GM19328 (cell line): ENCODE measurements around the gene GNAI2.
"Not testable (repeated sequence)": the region's sequence is repeated elsewhere in the genome, so short reads cannot be mapped to it uniquely, and the experiment has no call there.

ENCODE experiments used
- ATAC-seq: cut with Tn5 transposase; IDR thresholded peaks from one replicate; pipeline ENCODE4 v1.9.1; 2021; ENCODE audit warnings: mild to moderate bottlenecking, moderate library complexity; ENCODE audit not compliant: unreplicated experiment

Gene GNAI2

DNA sequence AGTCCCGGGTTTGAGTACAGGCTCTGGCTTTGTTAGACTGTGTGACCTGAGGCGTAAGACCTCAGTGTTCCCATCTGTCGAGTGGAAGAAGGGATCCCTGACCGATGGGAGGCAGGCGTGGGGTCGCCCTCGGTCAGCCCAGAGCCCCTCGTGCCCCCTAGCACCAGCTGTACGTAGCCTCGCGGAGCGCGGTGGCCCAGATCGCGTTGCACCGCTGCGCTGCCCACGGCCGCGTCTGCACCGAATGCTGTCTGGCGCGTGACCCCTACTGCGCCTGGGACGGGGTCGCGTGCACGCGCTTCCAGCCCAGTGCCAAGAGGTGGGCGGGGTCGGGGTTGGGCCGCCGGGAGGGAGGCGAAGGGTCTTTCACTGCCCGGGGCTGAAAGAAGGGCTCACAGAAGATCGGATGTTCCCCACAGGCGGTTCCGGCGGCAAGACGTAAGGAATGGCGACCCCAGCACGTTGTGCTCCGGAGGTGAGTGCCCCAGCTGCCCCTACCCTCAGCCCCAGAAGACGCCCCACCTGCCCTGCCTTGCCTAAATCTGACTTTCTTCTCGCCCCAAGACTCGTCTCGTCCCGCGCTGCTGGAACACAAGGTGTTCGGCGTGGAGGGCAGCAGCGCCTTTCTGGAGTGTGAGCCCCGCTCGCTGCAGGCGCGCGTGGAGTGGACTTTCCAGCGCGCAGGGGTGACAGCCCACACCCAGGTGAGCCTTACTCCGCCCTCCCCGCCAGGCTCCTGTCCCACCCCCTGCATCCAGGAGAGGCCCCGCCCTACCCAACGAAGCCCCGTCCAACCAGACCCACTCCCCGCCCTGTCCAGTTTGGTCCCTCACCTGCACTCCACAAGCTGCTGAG lies 39.4 kb downstream of the GNAI2 start:
- ATAC-seq = no peak

DNA sequence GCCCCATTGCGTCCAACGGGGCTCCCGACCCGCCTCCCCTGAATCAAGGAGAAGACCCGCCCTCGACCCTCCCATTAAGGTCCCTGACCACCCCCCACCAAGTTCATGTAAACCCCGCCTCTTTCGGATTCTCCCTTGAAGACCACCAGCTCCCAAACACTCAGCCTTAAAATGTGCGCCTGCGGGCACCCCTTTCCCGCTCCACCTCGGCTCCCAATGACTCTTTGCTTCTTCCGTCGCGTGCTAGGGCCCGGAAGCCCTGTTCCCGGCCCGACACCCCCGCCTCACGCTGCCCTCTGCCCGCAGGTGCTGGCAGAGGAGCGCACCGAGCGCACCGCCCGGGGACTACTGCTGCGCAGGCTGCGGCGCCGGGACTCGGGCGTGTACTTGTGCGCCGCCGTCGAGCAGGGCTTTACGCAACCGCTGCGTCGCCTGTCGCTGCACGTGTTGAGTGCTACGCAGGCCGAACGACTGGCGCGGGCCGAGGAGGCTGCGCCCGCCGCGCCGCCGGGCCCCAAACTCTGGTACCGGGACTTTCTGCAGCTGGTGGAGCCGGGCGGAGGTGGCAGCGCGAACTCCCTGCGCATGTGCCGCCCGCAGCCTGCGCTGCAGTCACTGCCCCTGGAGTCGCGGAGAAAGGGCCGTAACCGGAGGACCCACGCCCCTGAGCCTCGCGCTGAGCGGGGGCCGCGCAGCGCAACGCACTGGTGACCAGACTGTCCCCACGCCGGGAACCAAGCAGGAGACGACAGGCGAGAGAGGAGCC lies 40.2 kb downstream of the GNAI2 start:
- ATAC-seq = no peak

DNA sequence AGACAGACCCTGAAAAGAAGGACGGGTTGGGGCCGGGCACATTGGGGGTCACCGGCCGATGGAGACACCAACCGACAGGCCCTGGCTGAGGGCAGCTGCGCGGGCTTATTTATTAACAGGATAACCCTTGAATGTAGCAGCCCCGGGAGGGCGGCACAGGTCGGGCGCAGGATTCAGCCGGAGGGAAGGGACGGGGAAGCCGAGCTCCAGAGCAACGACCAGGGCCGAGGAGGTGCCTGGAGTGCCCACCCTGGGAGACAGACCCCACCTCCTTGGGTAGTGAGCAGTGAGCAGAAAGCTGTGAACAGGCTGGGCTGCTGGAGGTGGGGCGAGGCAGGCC lies 40.7 kb downstream of the GNAI2 start:
- no peak for ATAC-seq

DNA sequence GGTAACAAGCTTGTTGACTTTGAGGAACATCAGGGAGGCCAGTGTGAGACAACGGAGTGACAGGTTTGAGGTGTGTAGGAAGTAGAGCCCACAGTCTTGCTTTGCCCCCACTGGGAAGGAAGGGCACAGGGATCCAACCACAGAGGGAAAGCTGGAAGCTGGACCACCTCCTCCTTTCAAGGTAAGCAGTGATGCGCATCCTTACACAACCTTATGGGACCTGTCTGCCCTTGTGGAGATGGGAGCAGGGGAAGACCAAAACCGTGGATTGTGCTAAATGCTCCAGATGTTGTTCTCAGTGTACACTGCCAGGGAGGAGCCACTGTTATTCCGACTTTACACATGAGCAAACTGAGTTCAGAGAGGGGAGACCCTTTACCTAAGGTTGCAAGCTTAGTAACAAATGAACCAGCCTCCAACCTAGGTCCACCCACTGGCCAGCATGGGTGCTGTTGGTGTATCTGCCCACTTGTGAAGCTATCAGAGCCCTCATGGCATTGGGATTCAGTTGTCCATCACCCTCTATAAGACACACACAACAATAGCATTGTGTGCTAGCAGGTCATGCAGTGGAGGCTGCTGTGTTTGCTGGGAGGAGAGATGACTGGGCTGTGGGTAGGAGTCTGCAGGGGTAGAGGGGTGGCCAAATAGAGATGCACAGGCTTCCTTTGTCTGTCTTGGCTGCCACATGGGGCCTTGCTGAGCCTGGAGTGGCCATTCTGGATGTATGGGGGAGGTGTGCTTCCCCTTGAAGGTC lies 42.3 kb downstream of the GNAI2 start:
- no peak for ATAC-seq

DNA sequence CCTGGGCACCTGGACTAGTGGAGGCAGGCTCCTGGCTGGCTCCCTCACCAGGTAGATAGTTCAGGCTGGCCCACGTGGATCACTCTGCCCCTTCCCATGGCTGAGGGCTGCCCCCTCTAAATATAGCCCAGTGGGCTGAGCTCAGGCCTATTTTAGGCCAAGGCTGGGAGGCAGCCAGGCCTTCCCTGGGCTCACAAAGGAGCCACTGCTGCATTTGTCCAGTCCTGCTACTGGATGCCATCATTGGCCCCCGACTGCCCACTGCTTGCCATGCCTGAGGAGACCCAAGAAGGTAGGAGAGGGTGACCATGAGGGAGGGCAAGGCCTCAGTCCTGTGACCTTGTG lies 42.8 kb downstream of the GNAI2 start, which contains the start of gene LSMEM2:
Gene LSMEM2, plus strand, starts transcription at position 208 of the 345 bp plus-strand sequence. Its CDS starts 27 bp downstream, at position 235.
- ATAC-seq = no peak

DNA sequence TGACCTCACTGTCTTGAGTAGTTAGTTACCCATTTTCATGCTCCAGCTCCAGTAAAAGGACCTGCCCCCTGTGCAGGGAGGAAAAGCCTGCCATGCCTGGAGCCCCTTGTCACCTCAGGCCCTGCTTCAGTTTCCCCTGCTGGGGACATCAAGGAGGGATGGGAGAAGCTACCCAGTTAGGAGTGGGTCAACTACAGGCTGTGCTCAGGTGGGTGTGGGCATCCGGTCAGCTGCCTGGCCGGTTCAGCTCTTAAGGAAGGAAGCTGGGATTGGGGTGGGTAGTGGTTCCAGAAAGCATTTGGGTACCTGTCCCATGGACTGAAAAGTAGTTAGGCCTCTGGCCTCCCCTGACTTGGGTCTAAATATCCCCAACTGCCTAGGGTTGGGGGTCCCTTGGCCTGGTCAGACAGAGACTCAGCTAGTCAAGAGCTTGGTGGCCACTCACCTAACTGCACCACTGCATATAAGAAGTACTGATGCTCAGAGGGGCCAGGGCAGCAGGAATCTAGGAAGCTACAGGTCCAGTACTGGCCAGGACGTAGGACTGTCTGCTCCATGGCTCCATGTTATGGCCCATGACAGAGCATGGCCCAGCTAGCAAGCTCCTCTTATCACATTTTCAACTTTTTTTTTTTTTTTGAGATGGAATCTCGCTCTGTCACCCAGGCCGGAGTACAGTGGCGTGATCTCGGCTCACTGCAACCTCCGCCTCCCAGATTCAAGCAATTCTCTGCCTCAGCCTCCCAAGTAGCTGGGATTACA lies 43.4 kb downstream of the GNAI2 start:
- ATAC-seq = no peak

DNA sequence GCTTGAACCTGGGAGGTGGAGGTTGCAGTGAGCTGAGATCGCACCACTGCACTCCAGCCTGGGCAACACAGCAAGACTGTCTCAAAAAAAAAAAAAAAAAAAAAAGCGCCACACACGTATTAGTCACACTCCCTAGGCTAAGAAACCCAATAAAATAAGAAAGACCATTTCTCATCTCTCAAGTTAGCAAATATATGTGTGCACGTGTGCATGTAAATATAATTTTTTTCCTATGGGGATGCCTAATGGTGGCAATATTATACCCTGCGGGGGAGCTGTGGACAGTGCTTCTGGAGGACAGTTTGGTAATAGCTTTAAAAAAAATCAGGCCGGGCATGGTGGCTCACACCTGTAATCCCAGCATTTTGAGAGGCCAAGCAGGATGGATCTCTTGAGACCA lies 48.1 kb downstream of the GNAI2 start:
- ATAC-seq = not testable (repeated sequence)

DNA sequence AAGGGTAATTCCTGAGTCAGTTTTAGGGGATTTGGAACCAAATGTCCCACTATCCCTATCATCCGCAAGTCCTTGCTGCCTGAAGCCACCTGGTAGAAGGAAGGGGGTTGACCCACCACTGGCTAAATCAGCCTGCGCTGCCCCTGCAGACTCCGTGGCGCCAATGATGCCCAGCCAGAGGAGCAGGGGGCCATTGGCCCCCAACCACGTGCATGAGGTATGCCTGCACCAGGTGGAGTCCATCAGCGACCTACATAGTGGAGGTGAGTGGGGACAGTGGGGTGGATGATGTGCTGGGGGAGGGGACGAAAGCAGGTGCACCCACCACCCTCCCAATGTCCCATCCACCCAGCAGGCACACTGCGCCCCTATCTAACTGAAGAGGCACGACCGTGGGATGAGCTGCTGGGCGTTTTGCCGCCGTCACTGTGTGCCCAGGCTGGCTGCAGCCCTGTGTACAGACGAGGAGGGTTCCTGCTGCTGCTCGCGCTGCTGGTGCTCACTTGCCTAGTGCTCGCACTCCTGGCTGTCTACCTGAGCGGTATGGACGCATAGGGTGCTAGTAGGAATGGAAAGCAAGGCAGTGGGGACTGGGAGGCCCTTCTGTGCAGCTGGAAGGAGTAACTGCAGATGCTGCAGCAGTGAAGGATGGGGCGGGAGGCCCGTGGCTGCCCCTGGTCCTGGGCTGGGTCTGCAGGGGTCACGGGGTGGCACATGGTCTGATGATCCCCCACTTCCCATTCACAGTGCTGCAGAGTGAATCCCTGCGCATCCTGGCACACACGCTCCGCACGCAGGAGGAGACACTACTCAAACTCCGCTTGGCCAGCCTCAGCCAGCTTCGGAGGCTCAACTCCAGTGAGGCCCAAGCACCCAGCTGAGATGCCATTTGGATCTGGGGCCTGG lies 50.6 kb downstream of the GNAI2 start:
- no peak for ATAC-seq

DNA sequence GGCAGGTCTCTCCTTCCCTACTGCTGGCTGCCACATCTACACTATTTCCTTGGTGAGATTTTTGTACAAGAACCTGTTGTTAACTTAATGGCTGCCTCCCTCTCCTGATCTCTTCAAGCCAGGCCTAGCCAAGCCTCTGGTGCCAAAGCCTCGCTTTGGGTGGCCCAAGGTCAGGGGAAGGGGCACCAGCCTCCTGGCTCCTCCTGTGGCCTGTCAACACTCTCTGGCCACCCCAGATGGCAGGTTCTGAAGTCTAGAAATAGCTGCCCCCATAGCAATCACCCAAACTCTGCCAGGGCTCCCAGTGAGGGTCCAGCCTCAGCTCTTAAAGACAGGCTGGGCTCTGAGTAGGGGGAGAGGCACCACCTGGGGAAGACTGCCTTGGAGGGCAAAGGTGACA lies 51.3 kb downstream of the GNAI2 start:
- ATAC-seq = no peak

DNA sequence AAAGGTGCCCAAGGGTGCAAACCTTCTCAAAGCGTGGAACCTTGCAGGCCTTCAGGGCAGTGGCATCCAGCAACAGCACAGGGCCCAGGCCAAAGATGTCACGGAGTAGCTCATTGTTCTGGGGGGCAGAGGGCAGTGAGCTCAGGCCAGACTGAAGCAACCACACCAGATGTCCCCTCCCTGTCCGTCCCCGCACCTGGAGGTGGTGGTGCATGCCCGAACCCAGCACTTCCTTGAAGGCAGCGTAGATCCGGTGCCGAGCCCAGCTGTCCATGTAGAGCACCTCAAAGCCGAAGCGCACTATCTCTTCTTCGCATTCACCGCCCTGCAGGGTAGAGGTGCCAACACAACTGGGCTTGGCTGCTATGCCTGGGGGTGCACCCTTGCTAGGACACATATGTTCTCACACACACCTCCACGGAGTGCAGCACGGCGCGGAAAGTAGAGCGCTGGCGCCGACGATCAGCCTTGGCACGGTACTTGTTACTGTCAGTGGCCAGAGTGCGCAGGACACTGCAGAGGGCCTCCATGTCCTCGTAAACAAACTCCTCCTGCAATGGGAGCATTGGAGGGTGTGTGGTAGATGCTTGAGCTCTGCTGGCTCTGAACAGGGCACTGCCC lies 52.5 kb downstream of the GNAI2 start:
- ATAC-seq = no peak

DNA sequence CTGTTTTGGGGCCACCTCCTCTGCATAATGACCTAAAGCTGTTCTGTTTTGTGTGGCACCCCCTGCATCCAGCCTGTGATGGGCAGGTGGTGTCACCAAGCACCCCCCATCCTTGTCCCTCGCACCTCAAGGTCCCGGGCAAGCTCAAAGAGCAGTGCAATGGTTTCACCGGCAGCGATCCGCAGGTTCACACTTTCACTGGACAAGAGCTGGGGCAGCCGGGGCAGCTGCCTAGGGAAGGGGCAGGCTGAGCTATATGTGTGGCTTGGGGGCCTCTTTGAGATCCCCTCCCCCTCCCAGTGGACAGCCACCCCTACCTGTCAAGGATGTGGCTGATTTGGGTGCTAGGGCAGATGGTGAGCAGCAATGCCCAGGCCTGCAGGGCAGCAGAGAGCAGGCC lies 53.1 kb downstream of the GNAI2 start:
- no peak for ATAC-seq

DNA sequence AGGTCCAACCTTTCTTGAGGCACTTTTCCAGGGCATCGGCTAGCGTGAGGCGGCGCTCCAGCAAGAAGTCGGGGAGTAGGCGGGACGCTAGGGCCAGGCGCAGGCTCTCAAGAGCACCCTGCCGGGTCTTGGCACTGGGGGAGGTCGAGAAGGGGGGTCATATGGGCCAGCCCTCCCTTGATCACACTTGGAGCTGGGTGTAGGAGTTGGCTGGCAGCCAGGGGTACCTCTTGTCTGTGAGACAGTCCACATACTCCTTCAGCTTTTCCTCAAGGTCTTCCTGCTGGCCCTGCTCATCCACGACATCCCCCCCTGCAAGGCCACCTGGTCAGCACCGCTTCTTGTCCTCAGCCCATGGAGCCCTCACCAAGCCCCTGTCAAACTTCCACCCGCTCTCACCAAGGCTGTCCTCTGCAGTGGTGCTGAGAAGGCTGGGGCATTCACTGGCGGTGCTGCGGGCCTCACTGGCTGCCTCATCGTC lies 54.2 kb downstream of the GNAI2 start:
- ATAC-seq = no peak

DNA sequence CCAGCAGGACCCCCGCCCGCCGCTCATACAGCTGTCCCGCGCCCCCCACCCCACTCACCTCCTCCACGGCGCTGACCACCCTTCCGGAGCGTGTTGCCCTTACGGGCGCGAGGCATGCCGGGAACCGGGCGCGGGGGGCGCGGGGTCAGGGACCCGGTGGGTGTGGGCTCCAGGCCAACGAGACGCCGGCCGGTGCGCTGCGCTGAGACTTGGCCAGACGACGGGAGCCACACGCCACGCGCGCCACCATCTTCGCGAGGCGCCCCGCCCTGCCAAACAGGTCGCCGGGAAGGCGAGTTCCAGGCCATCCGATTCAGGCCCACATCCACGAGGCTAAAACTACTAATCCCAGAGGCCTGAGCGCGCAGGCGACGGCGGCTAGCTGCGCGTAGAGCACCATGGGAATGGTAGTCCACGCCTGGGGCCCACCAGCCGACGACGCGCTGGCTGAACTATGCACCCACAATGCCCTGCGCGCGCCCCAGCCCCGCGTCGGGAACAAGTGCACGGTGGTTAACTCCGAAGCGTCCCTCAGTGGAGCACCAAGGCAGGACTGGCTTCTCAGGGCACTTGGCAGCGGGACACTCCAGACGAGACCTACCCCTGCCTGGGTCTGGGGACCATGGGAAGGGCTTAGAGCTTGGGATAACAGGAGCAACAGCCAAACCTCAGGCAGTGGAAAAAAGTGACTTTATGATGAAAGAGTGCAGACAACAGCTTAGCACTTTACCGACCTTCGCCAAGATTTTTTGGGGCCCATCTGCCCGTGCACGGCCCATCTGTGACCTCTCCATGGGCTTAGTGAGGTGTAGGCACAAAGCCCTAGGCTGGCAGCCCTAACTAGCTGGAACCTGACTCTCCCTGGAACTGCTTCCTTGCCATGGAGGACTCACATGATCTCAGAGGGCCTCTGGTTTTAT lies 56.4 kb downstream of the GNAI2 start, which contains the start of gene IFRD2:
Gene IFRD2, minus strand, starts transcription at position 271 of the 920 bp plus-strand sequence. Its CDS starts 155 bp downstream, at position 116.
- peak; percentile 97 for ATAC-seq

DNA sequence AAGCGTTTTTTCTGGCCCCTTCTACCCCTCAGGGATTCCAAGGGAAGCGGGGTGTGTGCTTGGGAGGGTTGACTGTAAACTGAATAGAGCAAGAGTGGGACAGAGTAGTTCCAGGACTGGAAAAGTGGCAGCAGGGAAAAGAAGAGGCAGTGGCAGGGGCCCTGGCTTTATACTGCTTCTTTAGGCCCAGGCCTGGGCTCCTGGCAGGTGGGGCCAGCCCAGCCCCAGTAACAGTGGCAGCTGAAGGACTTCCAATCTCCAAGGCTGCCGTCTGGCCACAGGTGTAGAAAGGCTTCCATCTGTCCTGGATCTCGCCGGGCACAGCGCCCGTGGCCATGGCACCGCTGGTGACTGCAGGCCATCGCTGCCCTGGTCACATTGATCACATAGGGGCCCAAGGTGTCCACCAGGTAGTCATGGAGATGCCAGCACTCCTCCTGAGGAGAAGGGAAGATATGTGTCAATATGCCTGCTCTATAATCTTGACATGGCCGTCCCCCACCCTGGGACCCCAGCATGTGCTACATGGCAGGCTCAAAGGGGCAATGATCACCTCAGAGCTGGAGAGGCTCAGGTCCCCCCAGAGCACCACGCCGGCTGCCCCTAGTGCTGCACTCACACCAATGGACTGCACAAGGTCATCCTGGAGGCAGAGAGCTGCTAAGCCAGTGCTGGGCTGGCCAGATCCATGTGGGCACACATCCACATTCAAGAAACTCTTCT lies 57.2 kb downstream of the GNAI2 start:
- ATAC-seq = no peak

DNA sequence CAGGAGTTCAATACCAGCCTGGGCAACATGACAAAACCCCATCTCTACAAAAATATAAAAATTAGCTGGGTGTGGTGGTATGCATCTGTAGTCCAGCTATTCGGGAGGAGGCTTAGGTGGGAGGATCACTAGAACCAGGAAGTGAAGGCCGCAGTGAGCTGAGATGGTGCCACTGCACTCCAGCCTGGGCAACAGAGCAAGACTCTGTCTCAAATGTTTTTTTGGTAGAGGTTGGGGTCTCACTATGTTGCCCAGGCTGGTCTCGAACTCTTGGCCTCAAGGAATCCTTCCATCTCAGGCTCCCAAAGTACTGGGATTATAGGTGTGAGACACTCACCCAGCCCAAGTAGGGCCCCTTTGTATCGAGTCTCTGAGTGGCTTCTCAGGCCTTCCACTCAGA lies 58.1 kb downstream of the GNAI2 start:
- ATAC-seq = no peak

DNA sequence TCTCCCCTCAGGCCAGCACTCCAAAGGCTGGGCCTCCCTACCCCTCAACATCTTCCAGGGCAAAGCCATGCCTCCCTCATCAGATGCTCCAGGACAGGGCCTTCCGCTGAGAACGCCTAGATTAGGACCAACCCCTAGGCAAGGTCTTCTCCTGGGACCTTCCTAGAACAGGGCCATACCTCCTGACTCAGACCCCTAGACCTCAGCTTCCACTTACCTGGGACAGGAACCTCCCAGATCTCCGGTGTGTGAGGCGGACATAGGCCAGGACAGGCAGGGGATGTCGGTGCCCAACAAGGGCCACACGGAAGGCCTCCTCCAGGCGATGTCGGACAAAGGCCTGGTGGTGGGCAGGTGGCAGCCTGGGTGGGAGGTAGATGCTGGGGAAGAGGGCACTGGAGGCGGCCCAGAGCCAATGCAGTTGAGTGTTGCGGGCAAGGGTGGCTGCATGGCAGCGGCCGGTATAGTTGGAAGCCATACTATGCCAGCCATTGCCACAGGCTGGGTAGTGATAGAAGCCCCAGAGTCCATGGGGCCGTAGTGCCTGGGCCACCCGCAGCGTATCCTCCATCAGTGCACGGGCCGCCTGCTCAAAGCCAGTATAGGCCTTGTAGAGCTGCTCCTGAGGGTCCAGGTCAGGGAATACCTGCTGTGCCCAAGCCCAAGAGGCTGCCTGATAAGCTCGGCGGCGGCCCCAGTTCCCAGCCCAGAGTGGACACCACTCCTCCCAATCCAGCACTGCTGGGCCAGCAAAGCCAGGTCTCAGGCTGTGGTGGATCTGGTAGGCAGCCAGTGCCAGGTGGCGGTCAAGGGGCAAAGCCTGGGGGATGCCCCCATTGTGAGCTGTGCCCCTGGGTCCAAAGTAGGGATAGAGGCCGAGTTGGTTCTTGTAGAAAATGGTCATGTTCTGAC lies 58.7 kb downstream of the GNAI2 start:
- ATAC-seq = no peak
